ENCODE results near the gene MLC1.

- TF ChIP-seq EZH2 (IDR thresholded peaks at IDR 0.05), result no peak
- no peak for TF ChIP-seq CTCF (IDR thresholded peaks at IDR 0.05)
- TF ChIP-seq EZH2phosphoT487 (IDR thresholded peaks at IDR 0.05), result no peak
Observed at GRCh38 chr22:50047346-50047745, 37.9 kb downstream of the MLC1 start.

Measured in neural progenitor cell (in vitro differentiated cells).